Panc1 (cell line): ENCODE data around the gene HECTD3. TPM values are rescaled to one million over a fixed set of nuclear protein-coding genes. Genes with fewer than 3 reads are reported as not detected.
A peak's percentile ranks its signal among the peaks of the same experiment; 100 is the strongest.

Source experiments
- ATAC-seq: fragments of 200-7000 bp; cut with Tn5 transposase; 2 replicates; pipeline ENCODE4 v1.9.1; 2020; ENCODE audit warnings: mild to moderate bottlenecking, moderate library complexity
- BruUV-seq: library from RNA; stranded (reverse); fragments of 400-500 nt; replicated peaks from 2 replicates; lab custom pipeline; 2021; lab: Mats Ljungman, UMichigan
- CTCF ChIA-PET: fragments of 300-600 bp; sonication (Branson Sonifier 250); formaldehyde crosslinking; loops from one replicate; lab custom pipeline; 2022; ENCODE audit warnings: antibody characterized with exemption; lab: Charles Lee
- POLR2A ChIA-PET: fragments of 300-600 bp; sonication (Branson Sonifier 250); formaldehyde crosslinking; loops from one replicate; lab custom pipeline; 2022; ENCODE audit warnings: antibody characterized with exemption; lab: Charles Lee
- DNase-seq: peaks from one replicate; pipeline ENCODE4 v3.0.0-alpha.2; 2010; ENCODE audit warnings: low read depth, low spot score
- H3K27ac ChIP-seq: 2 replicates; pipeline ENCODE4 v1.5.1; 2011; ENCODE audit warnings: mild to moderate bottlenecking, low read length, inconsistent platforms
- H3K27me3 ChIP-seq: fragments of 200-500 bp; sonication (Bioruptor generic); 2 replicates; pipeline ENCODE4 v1.6.0; 2014; ENCODE audit warnings: low read length, inconsistent platforms; ENCODE audit not compliant: control insufficient read depth, insufficient read depth
- H3K36me3 ChIP-seq: fragments of 200-500 bp; sonication (Bioruptor generic); 2 replicates; pipeline ENCODE4 v1.5.1; 2014; ENCODE audit warnings: inconsistent platforms, mild to moderate bottlenecking, low read length, moderate library complexity; ENCODE audit not compliant: control insufficient read depth, insufficient read depth
- H3K4me1 ChIP-seq: 2 replicates; pipeline ENCODE4 v1.5.1; 2011; ENCODE audit warnings: inconsistent platforms, mild to moderate bottlenecking, low read length, moderate library complexity; ENCODE audit not compliant: control insufficient read depth, insufficient read depth
- H3K4me3 ChIP-seq, 2 experiments: 2 replicates each; pipeline ENCODE4 v1.5.1; 2011 to 2012; ENCODE audit warnings: low read depth in 2 of 2, low read length in 2 of 2, mild to moderate bottlenecking in 2 of 2, inconsistent platforms in 1 of 2, moderate library complexity in 1 of 2
- H3K9me3 ChIP-seq: fragments of 200-500 bp; sonication (Bioruptor generic); 2 replicates; pipeline ENCODE4 v1.5.1; 2014; ENCODE audit warnings: low read depth, mild to moderate bottlenecking, inconsistent platforms, low read length, moderate library complexity; ENCODE audit not compliant: control insufficient read depth, insufficient read depth
- POLR2AphosphoS5 ChIP-seq: IDR thresholded peaks from 2 replicates; pipeline ENCODE4 v1.6.1; 2012; ENCODE audit warnings: mild to moderate bottlenecking, low read depth, low read length, moderate library complexity
- SIN3A ChIP-seq: IDR thresholded peaks from 2 replicates; pipeline ENCODE4 v1.6.1; 2012; ENCODE audit warnings: low read depth, mild to moderate bottlenecking, low read length, moderate library complexity, borderline replicate concordance; ENCODE audit not compliant: insufficient read depth
- TCF7L2 ChIP-seq: IDR thresholded peaks from 2 replicates; pipeline ENCODE4 v1.6.1; 2011; ENCODE audit warnings: mild to moderate bottlenecking, low read depth, low read length, inconsistent platforms
- in situ Hi-C: cut with HindIII; loops from 2 replicates; pipeline ENCODE4 v1.10.0; 2016; ENCODE audit warnings: low sequenced_read_pairs, low pct_unique_long_range_greater_than_20kb
- intact Hi-C: fragments of 100-400 bp; cut with micrococcal nuclease; formaldehyde crosslinking; loops from one replicate; pipeline ENCODE4 v1.10.0; 2022; ENCODE audit not compliant: unreplicated experiment
- total RNA-seq: library from RNA; stranded (reverse); gene quantifications from one replicate; pipeline ENCODE4 v1.2.1, GENCODE V29; 2021; ENCODE audit not compliant: unreplicated experiment
- TF ChIP-seq, protein P1 (sequence below): fragments of 450-650 bp; IDR thresholded peaks from 2 replicates; pipeline ENCODE4 v1.5.1; 2017; ENCODE audit warnings: mild to moderate bottlenecking
- TF ChIP-seq, protein P2 (sequence below), 2 experiments: IDR thresholded peaks; 2 replicates each; pipeline ENCODE4 v1.6.1; 2011 to 2012; ENCODE audit warnings: low read depth in 2 of 2, control low read depth in 1 of 2, low read length in 1 of 2, mild to moderate bottlenecking in 1 of 2, moderate library complexity in 1 of 2; ENCODE audit not compliant: insufficient read depth in 1 of 2

HECTD3 gene
- total RNA-seq, 1 experiment from 2014 or later, result 27.2 TPM

DNA sequence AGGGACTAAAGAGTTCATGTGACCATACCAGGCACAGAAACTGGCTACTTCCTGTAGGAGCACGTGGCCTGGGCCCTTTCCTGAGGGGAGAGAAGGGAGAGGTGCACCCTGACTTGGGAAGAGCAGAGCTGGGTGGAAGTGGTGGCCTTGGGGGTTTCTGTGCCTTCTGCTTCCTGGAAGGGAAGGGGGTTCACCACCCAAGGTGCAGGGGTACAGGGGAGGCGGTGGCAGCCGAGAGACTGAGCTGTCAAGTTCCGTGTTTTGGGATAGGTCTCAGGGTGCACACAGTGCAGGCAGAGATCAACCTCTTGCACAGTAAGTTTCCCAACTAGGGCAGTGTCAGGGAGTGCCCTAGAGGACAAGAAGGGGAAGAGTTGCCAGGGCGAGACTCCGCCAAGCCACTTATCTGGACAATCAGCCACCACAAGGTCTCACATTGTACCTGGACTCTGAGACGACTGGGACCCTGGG is 10.1 kb downstream of the HECTD3 start:
- H3K4me3 ChIP-seq, result no peak overlapping the region
- ATAC-seq (peak; percentile 73), DNase-seq (no peak)
- H3K9me3 ChIP-seq, result no peaks in the 10 kb centered on the region
- H3K27ac ChIP-seq, result no peak overlapping the region
- BruUV-seq, result no TSS peak
- no peaks in the 10 kb centered on the region for H3K27me3 ChIP-seq
- H3K4me1 ChIP-seq, result no peaks in the 10 kb centered on the region
- ChIA-PET POLR2A (no interaction called here), CTCF (no interaction called here)
- intact Hi-C loops (no loop called here), in situ Hi-C loops (no loop called here)
- no peak for TF ChIP-seq POLR2AphosphoS5
- TF ChIP-seq TCF7L2, result no peak
- TF ChIP-seq SIN3A, result no peak
- TF ChIP-seq, protein P1, sequence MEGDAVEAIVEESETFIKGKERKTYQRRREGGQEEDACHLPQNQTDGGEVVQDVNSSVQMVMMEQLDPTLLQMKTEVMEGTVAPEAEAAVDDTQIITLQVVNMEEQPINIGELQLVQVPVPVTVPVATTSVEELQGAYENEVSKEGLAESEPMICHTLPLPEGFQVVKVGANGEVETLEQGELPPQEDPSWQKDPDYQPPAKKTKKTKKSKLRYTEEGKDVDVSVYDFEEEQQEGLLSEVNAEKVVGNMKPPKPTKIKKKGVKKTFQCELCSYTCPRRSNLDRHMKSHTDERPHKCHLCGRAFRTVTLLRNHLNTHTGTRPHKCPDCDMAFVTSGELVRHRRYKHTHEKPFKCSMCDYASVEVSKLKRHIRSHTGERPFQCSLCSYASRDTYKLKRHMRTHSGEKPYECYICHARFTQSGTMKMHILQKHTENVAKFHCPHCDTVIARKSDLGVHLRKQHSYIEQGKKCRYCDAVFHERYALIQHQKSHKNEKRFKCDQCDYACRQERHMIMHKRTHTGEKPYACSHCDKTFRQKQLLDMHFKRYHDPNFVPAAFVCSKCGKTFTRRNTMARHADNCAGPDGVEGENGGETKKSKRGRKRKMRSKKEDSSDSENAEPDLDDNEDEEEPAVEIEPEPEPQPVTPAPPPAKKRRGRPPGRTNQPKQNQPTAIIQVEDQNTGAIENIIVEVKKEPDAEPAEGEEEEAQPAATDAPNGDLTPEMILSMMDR, result no peak
- TF ChIP-seq, protein P2, sequence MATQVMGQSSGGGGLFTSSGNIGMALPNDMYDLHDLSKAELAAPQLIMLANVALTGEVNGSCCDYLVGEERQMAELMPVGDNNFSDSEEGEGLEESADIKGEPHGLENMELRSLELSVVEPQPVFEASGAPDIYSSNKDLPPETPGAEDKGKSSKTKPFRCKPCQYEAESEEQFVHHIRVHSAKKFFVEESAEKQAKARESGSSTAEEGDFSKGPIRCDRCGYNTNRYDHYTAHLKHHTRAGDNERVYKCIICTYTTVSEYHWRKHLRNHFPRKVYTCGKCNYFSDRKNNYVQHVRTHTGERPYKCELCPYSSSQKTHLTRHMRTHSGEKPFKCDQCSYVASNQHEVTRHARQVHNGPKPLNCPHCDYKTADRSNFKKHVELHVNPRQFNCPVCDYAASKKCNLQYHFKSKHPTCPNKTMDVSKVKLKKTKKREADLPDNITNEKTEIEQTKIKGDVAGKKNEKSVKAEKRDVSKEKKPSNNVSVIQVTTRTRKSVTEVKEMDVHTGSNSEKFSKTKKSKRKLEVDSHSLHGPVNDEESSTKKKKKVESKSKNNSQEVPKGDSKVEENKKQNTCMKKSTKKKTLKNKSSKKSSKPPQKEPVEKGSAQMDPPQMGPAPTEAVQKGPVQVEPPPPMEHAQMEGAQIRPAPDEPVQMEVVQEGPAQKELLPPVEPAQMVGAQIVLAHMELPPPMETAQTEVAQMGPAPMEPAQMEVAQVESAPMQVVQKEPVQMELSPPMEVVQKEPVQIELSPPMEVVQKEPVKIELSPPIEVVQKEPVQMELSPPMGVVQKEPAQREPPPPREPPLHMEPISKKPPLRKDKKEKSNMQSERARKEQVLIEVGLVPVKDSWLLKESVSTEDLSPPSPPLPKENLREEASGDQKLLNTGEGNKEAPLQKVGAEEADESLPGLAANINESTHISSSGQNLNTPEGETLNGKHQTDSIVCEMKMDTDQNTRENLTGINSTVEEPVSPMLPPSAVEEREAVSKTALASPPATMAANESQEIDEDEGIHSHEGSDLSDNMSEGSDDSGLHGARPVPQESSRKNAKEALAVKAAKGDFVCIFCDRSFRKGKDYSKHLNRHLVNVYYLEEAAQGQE (IDR thresholded peaks at IDR 0.05; ENCODE audit: insufficient read depth in 1 of 2, low read depth in 2 of 2, low read length in 1 of 2), result no peak
- H3K36me3 ChIP-seq, result no peaks in the 10 kb centered on the region; the same call in none of the 2 replicates

DNA sequence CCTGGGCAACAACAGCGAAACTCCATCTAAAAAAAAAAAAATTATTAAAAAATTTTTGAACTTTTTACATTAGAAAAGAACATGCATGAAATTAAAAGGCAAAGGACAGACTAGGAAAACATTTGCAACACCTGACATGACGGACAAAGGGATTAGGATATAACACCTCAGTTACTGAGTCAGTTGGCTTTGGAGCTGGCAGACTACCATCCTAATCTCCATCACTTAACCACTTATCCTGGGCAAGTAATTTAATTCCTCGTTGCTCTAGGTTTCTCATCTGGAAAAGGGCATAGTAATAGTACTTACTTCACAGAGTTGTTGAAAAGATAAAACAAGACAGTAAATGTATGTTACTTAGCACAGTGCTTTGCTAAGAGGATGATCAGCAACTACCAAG is 11.9 kb downstream of the HECTD3 start:
- H3K36me3 ChIP-seq, result no peaks in the 10 kb centered on the region; the same call in 1 of the 2 replicates
- TF ChIP-seq SIN3A (no peak), POLR2AphosphoS5 (no peak), TCF7L2 (no peak)
- TF ChIP-seq, protein P1, result no peak
- TF ChIP-seq, protein P2 (IDR thresholded peaks at IDR 0.05; ENCODE audit: insufficient read depth in 1 of 2, low read depth in 2 of 2, low read length in 1 of 2), result no peak
- intact Hi-C loops, result no loop called here
- no peaks in the 10 kb centered on the region for H3K27me3 ChIP-seq
- in situ Hi-C loops, result no loop called here
- no peak for ATAC-seq
- no peak for DNase-seq
- POLR2A ChIA-PET, result no interaction called here
- no TSS peak for BruUV-seq
- no peaks in the 10 kb centered on the region for H3K4me1 ChIP-seq
- CTCF ChIA-PET, result interaction anchor here (0.6 kb wide), 1 partner anchor 12 kb away, joined by 7 read pairs; no protein-coding TSS in a partner anchor
- no peak overlapping the region for H3K27ac ChIP-seq
- H3K4me3 ChIP-seq, result no peak overlapping the region
- H3K9me3 ChIP-seq, result no peaks in the 10 kb centered on the region
